Fibroblast of lung (primary cell): ENCODE measurements around the gene CSTB. TPM values are rescaled to one million over a fixed set of nuclear protein-coding genes. Genes with fewer than 3 reads are reported as not detected.

Experiments used
- DNase-seq, 2 donors: peaks; one replicate each; pipeline versions ENCODE4 v3.0.0 to v3.0.0-alpha.2; 2010; ENCODE audit warnings: low read depth in 2 of 2
- H2AFZ ChIP-seq: 2 replicates; pipeline ENCODE4 v1.5.1; 2012; ENCODE audit warnings: low read length, control low read depth, inconsistent platforms
- H3K27ac ChIP-seq: 2 replicates; pipeline ENCODE4 v1.5.1; 2011; ENCODE audit warnings: low read length, control low read depth; ENCODE audit not compliant: insufficient read depth
- H3K27me3 ChIP-seq: 2 replicates; pipeline ENCODE4 v1.5.1; 2011; ENCODE audit warnings: mild to moderate bottlenecking, low read length; ENCODE audit not compliant: control insufficient read depth, insufficient read depth
- H3K36me3 ChIP-seq: 2 replicates; pipeline ENCODE4 v1.5.1; 2011; ENCODE audit warnings: low read length; ENCODE audit not compliant: control insufficient read depth, insufficient read depth
- H3K4me1 ChIP-seq: 2 replicates; pipeline ENCODE4 v1.5.1; 2011; ENCODE audit warnings: low read length; ENCODE audit not compliant: control insufficient read depth, insufficient read depth; ENCODE audit errors: extremely low read depth
- H3K4me2 ChIP-seq: 2 replicates; pipeline ENCODE4 v1.5.1; 2011; ENCODE audit warnings: low read length, control low read depth; ENCODE audit not compliant: insufficient read depth; ENCODE audit errors: extremely low read depth
- H3K4me3 ChIP-seq, 4 experiments: fragments of 200-600 bp in 1 of 4; sonication (generic) in 1 of 4; replicated peaks in 1 of 4; 2 replicates each; pipeline ENCODE4 v1.5.1; 2011 to 2016; ENCODE audit warnings: low read length in 4 of 4, low read depth in 3 of 4, mild to moderate bottlenecking in 3 of 4, control low read depth in 2 of 4, inconsistent platforms in 1 of 4, mixed read lengths in 1 of 4; ENCODE audit not compliant: insufficient read depth in 1 of 4; ENCODE audit errors: control extremely low read depth in 1 of 4
- H3K79me2 ChIP-seq: 2 replicates; pipeline ENCODE4 v1.5.1; 2012; ENCODE audit warnings: mild to moderate bottlenecking, low read length, inconsistent platforms; ENCODE audit not compliant: control insufficient read depth, insufficient read depth
- H3K9ac ChIP-seq: 2 replicates; pipeline ENCODE4 v1.5.1; 2011; ENCODE audit warnings: mild to moderate bottlenecking, low read length, control low read depth; ENCODE audit not compliant: insufficient read depth
- H3K9me3 ChIP-seq: 2 replicates; pipeline ENCODE4 v1.5.1; 2012; ENCODE audit warnings: low read depth, low read length; ENCODE audit not compliant: control insufficient read depth, insufficient read depth
- H4K20me1 ChIP-seq: 2 replicates; pipeline ENCODE4 v1.5.1; 2011; ENCODE audit warnings: low read length; ENCODE audit not compliant: control insufficient read depth, insufficient read depth; ENCODE audit errors: extremely low read depth
- CTCF ChIP-seq, 2 donors: IDR thresholded peaks in 1 of 2; conservative IDR thresholded peaks in 1 of 2; 1 replicate in 1 of 2; 2 replicates in 1 of 2; pipeline ENCODE4 v1.5.1; 2011 to 2012; ENCODE audit warnings: low read length in 2 of 2, control low read depth in 1 of 2, inconsistent platforms in 1 of 2, low read depth in 1 of 2, mild to moderate bottlenecking in 1 of 2
- EZH2 ChIP-seq: IDR thresholded peaks from 2 replicates; pipeline ENCODE4 v1.5.1; 2012; ENCODE audit warnings: low read length, control low read depth, mild to moderate bottlenecking; ENCODE audit errors: missing control alignments
- polyA plus RNA-seq, 2 donors: library from polyadenylated mRNA; depleted of rRNA in 1 of 2; stranded (reverse) in 1 of 2; unstranded in 1 of 2; fragments of >200 nt; gene quantifications; 2 replicates each; pipeline ENCODE4 v1.2.1, GENCODE V29; 2011 to 2012; ENCODE audit warnings: missing spikeins in 1 of 2
- total RNA-seq: library from RNA; depleted of rRNA; stranded (reverse); fragments of >200 nt; gene quantifications from 2 replicates; pipeline ENCODE4 v1.2.1, GENCODE V29; 2014

The CSTB gene
- total and polyA plus RNA-seq, 2 donors (not counting 1 experiment from before 2014, with no cell fraction given) = 24.8 to 72.5 TPM

GRCh38 chr21:43775190-43775589 is 918 bp downstream of the CSTB start:
- no peak overlapping the region for H3K27ac ChIP-seq

DNA sequence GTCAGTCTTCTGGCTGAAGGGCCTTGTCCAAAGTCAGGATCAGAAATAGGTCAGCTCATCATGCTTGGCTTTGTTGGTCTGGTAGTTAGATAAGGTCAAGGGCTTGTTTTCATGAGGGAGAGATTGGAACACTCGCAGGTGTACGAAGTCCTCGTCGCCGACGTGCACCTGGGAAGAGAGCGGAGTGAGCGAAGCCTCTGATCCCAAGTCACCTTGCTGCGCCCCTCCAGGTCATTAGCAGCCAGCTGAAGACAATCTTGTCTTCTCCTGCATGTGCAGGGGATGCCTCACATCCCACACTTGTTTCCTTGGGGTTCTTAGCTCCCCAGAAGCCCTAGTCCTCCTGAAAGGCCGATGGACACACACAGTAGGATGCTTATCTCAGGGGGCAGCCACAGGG is 1.9 kb downstream of the CSTB start:
- Histone ChIP-seq H3K4me2 (no peak overlapping the region), H3K4me1 (no peaks in the 10 kb centered on the region), H2AFZ (no peak overlapping the region), H3K27me3 (no peaks in the 10 kb centered on the region), H4K20me1 (no peaks in the 10 kb centered on the region), H3K9me3 (no peaks in the 10 kb centered on the region), H3K27ac (no peak overlapping the region), H3K9ac (no peak overlapping the region), H3K4me3 (peak overlapping the region in 1 of 4 experiments; percentile 88), H3K79me2 (peaks cover 21% of the 10 kb centered on the region), H3K36me3 (peaks cover 11% of the 10 kb centered on the region)
- DNase-seq = no peak
- TF ChIP-seq CTCF (conservative IDR thresholded peaks at IDR 0.05 in 1 of 2, IDR thresholded peaks at IDR 0.05 in 1 of 2; ENCODE audit: low read depth in 1 of 2, low read length in 2 of 2) (no peak), EZH2 (no peak)

More at GRCh38 chr21:43775190-43775589, 918 bp downstream of the CSTB start:
- no peaks in the 10 kb centered on the region for H3K9me3 ChIP-seq
- no peaks in the 10 kb centered on the region for H4K20me1 ChIP-seq
- no peak for TF ChIP-seq CTCF (conservative IDR thresholded peaks at IDR 0.05 in 1 of 2, IDR thresholded peaks at IDR 0.05 in 1 of 2; ENCODE audit: low read depth in 1 of 2, low read length in 2 of 2)
- TF ChIP-seq EZH2 = no peak
- H3K27me3 ChIP-seq = no peaks in the 10 kb centered on the region
- no peak overlapping the region for H3K9ac ChIP-seq
- DNase-seq = no peak
- peaks cover 21% of the 10 kb centered on the region for H3K79me2 ChIP-seq
- no peak overlapping the region for H2AFZ ChIP-seq
- H3K4me1 ChIP-seq = no peaks in the 10 kb centered on the region
- peak overlapping the region; percentile 94 for H3K4me2 ChIP-seq
- peaks cover 11% of the 10 kb centered on the region for H3K36me3 ChIP-seq
- H3K4me3 ChIP-seq = peak overlapping the region; percentile 87 to 93 (median 89)

DNA sequence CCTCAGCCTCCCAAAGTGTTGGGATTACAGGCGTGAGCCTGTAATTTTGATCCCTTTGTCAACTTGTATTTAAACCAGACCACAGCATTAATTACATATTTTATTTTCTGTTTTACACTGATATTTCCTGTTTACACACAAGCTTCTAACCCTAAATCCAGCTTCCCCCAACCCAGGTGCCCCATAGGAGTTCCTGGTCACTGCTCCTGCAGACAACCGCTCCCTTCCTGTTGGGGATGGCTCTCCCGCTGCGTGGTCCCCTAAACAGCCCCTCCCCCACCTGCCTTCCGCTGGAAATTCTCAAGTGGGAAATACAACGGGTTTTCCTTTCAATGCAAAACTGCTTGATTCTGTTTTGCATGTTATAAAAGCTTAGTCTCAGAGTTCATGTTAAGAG is 3.7 kb downstream of the CSTB start:
- no peak for DNase-seq
- Histone ChIP-seq H3K36me3 (peaks cover 11% of the 10 kb centered on the region), H3K27me3 (no peaks in the 10 kb centered on the region), H2AFZ (no peak overlapping the region), H3K27ac (no peak overlapping the region), H3K9me3 (no peaks in the 10 kb centered on the region), H3K4me2 (no peak overlapping the region), H3K4me1 (peaks cover 2% of the 10 kb centered on the region), H4K20me1 (no peaks in the 10 kb centered on the region), H3K79me2 (peaks cover 21% of the 10 kb centered on the region), H3K4me3 (no peak overlapping the region), H3K9ac (no peak overlapping the region)
- no peak for TF ChIP-seq EZH2
- no peak for TF ChIP-seq CTCF (conservative IDR thresholded peaks at IDR 0.05 in 1 of 2, IDR thresholded peaks at IDR 0.05 in 1 of 2; ENCODE audit: low read depth in 1 of 2, low read length in 2 of 2)
